DND-41 (cell line): ENCODE data around the gene LRRC57.

Source experiments
- ATAC-seq: fragments of 200-7000 bp; cut with Tn5 transposase; 3 replicates; pipeline ENCODE4 v1.9.1; 2021; ENCODE audit warnings: low read depth; ENCODE audit not compliant: insufficient read depth
- DNase-seq: peaks from one replicate; pipeline ENCODE4 v3.0.0-alpha.2; 2020
- H2AFZ ChIP-seq: 2 replicates; pipeline ENCODE4 v1.6.0; 2012; ENCODE audit warnings: low read depth, low read length
- H3K27ac ChIP-seq: 2 replicates; pipeline ENCODE4 v1.5.1; 2012; ENCODE audit warnings: low read length, inconsistent platforms
- H3K27me3 ChIP-seq: fragments of 200-600 bp; sonication (generic); 2 replicates; pipeline ENCODE4 v1.6.0; 2012; ENCODE audit warnings: low read length, mild to moderate bottlenecking, inconsistent platforms; ENCODE audit not compliant: insufficient read depth, poor library complexity
- H3K36me3 ChIP-seq: 2 replicates; pipeline ENCODE4 v1.5.1; 2012; ENCODE audit warnings: low read length, inconsistent platforms; ENCODE audit not compliant: insufficient read depth
- H3K4me1 ChIP-seq: 2 replicates; pipeline ENCODE4 v1.5.1; 2012; ENCODE audit warnings: mild to moderate bottlenecking, low read length; ENCODE audit not compliant: insufficient read depth
- H3K4me2 ChIP-seq: 2 replicates; pipeline ENCODE4 v1.6.0; 2012; ENCODE audit warnings: mild to moderate bottlenecking, moderate library complexity, low read length, inconsistent platforms; ENCODE audit not compliant: insufficient read depth
- H3K4me3 ChIP-seq, 2 experiments: fragments of 200-600 bp in 1 of 2; shearing (Covaris generic) in 1 of 2; 2 replicates each; pipeline ENCODE4 v1.5.1; 2012 to 2016; ENCODE audit warnings: inconsistent platforms in 2 of 2, low read length in 2 of 2, mild to moderate bottlenecking in 2 of 2, low read depth in 1 of 2, moderate library complexity in 1 of 2
- H3K79me2 ChIP-seq: 2 replicates; pipeline ENCODE4 v1.6.0; 2012; ENCODE audit warnings: low read length, inconsistent platforms; ENCODE audit not compliant: insufficient read depth
- H3K9ac ChIP-seq: 2 replicates; pipeline ENCODE4 v1.6.0; 2012; ENCODE audit warnings: low read depth, mild to moderate bottlenecking, inconsistent platforms, low read length, moderate library complexity
- H3K9me3 ChIP-seq: 2 replicates; pipeline ENCODE4 v1.5.1; 2012; ENCODE audit warnings: low read length, moderate library complexity, mild to moderate bottlenecking, inconsistent platforms; ENCODE audit not compliant: insufficient read depth, severe bottlenecking
- H4K20me1 ChIP-seq: 2 replicates; pipeline ENCODE4 v1.6.0; 2012; ENCODE audit warnings: low read length; ENCODE audit not compliant: insufficient read depth
- CTCF ChIP-seq: IDR thresholded peaks from 2 replicates; pipeline ENCODE4 v1.5.1; 2012; ENCODE audit warnings: borderline replicate concordance, low read length, moderate library complexity, mild to moderate bottlenecking; ENCODE audit not compliant: poor library complexity, severe bottlenecking; ENCODE audit errors: extremely low read depth
- EZH2 ChIP-seq: IDR thresholded peaks from 3 replicates; pipeline ENCODE4 v1.6.1; 2012; ENCODE audit warnings: borderline replicate concordance, low read depth, mild to moderate bottlenecking, moderate library complexity, low read length, inconsistent platforms; ENCODE audit not compliant: severe bottlenecking

The LRRC57 gene

DNA sequence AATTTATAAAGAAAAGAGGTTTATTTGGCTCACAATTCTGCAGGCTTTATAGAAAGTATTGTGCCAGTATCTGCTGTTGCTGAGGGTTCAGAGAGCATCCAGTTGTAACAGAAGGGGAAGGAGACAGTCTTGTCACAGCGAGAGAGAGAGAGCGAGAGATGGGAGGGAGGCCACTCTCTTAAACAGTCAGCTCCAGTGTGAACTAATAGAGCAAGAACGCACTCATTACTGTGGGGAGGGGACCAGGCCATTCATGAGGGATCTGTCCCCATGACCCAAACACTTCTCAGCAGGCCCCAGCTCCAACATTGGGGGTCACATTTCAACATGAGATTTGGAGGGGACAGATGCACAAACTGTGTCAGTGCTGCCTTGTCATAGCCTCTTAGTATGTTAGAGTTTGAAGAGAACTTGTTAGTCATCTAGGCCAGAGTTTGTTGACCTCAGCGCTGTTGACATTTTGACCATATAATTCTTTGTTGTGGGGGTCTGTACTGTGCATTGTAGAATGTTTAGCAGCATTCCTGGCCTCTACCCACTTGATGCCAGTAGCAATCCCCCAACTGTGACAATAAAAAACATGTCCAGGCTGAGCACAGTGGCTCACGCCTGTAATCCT, 42.1 kb upstream of the LRRC57 start:
- H3K36me3 ChIP-seq: no peaks in the 10 kb centered on the region
- H4K20me1 ChIP-seq: no peaks in the 10 kb centered on the region
- H3K9me3 ChIP-seq: no peaks in the 10 kb centered on the region
- H3K79me2 ChIP-seq: no peaks in the 10 kb centered on the region
- no peak overlapping the region for H2AFZ ChIP-seq
- no peak overlapping the region for H3K4me2 ChIP-seq
- DNase-seq: no peak
- TF ChIP-seq CTCF (no peak), EZH2 (no peak)
- no peaks in the 10 kb centered on the region for H3K27me3 ChIP-seq
- ATAC-seq: no peak
- no peaks in the 10 kb centered on the region for H3K4me1 ChIP-seq
- no peak overlapping the region for H3K9ac ChIP-seq
- H3K27ac ChIP-seq: no peak overlapping the region
- no peak overlapping the region for H3K4me3 ChIP-seq

GRCh38 chr15:42584031-42584765, 35.6 kb upstream of the LRRC57 start:
- Histone ChIP-seq H3K36me3 (no peaks in the 10 kb centered on the region), H3K9ac (no peak overlapping the region), H3K27ac (no peak overlapping the region), H3K9me3 (no peaks in the 10 kb centered on the region), H3K79me2 (no peaks in the 10 kb centered on the region), H3K27me3 (peaks cover 11% of the 10 kb centered on the region), H3K4me1 (peaks cover 17% of the 10 kb centered on the region), H4K20me1 (no peaks in the 10 kb centered on the region), H3K4me2 (no peak overlapping the region), H3K4me3 (no peak overlapping the region), H2AFZ (no peak overlapping the region)
- no peak for TF ChIP-seq CTCF
- no peak for TF ChIP-seq EZH2
- DNase-seq: no peak
- ATAC-seq: no peak

DNA sequence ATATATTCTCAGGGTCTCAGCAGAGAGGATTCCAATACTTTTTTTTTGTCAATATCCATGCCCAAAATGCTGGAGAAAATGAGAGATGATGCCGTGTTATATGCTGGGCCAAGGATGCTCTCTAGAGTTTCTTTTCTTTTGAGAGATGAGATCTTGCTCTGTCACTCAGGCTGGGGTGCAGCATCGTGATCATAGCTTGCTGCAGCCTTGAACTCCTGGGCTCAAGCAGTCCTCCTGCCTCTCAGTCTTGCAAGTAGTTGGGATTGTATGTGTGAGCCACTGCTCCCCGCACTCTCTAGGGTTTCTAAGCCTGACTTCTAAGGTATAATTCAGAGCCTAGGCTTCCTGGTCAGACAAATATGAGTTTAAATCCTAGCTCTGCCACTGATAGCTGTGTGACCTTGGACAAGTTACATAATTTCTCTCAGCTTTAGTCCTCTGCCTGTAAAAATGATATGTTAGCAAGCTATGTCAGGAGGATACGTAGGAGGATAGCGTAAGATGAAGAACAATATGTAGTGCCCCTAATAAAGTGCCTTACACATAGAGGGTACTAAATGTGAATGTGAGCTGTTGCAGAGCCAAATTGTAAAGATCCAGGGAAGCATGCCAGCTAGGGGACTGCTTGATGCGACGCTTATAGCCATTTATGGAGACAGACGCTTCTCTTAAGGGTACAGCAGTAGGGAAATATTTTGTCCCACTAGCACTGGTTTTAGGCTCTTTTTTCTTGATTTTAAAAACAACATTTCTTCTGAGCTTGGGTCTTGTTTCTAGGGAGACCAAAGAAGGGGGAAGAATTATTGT, 34.2 kb upstream of the LRRC57 start:
- Histone ChIP-seq H3K27me3 (peaks cover 11% of the 10 kb centered on the region), H3K9me3 (no peaks in the 10 kb centered on the region), H4K20me1 (no peaks in the 10 kb centered on the region; the same call in 1 of the 2 replicates), H3K4me1 (peaks cover 17% of the 10 kb centered on the region), H3K27ac (no peak overlapping the region), H3K36me3 (no peaks in the 10 kb centered on the region), H3K9ac (no peak overlapping the region), H3K4me2 (no peak overlapping the region), H3K4me3 (no peak overlapping the region), H2AFZ (no peak overlapping the region), H3K79me2 (no peaks in the 10 kb centered on the region)
- no peak for TF ChIP-seq EZH2
- no peak for TF ChIP-seq CTCF
- DNase-seq (no peak), ATAC-seq (no peak)
